DND-41 (cell line): ENCODE data around the gene SRL.

Experiments
- EZH2 ChIP-seq: IDR thresholded peaks from 3 replicates; pipeline ENCODE4 v1.6.1; 2012; ENCODE audit warnings: borderline replicate concordance, low read depth, mild to moderate bottlenecking, moderate library complexity, low read length, inconsistent platforms; ENCODE audit not compliant: severe bottlenecking
- TF ChIP-seq, protein P1 (sequence below): IDR thresholded peaks from 2 replicates; pipeline ENCODE4 v1.5.1; 2012; ENCODE audit warnings: borderline replicate concordance, low read length, moderate library complexity, mild to moderate bottlenecking; ENCODE audit not compliant: poor library complexity, severe bottlenecking; ENCODE audit errors: extremely low read depth

DNA sequence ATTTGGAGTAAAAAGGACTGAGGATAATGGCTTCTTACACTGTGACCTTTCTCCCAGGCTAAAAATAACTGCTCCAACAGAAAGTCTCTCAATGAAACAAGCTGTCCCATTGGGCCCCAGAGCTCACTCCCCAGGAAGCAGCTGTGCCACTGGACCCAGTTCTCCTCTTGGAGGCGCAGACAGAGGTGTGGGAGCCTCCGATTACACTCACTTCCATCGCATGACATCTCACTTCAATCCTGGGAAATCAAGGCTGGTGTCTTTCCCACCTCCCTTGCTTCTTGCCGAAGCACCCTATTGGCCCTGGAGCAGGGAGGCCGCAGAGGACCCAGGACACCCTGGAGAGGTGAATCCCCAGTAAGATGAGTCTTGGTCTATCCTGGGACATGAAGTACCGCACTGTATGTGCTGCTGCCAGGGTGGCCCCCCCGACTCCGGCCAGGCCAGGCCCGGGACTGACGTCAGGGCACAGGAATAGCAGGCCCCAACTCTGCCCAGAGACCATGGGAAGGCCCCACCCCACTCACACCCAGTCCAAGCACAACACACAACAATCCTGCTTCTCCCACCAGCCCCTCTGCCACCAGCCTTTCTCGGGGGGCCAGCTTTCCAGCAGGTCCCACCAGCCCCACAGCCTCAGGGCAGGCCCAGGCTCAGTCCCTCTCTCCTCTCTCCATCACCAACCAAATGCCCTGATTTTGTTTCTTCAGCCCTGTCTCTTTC, 29.5 kb downstream of the SRL start:
- TF ChIP-seq, protein P1, sequence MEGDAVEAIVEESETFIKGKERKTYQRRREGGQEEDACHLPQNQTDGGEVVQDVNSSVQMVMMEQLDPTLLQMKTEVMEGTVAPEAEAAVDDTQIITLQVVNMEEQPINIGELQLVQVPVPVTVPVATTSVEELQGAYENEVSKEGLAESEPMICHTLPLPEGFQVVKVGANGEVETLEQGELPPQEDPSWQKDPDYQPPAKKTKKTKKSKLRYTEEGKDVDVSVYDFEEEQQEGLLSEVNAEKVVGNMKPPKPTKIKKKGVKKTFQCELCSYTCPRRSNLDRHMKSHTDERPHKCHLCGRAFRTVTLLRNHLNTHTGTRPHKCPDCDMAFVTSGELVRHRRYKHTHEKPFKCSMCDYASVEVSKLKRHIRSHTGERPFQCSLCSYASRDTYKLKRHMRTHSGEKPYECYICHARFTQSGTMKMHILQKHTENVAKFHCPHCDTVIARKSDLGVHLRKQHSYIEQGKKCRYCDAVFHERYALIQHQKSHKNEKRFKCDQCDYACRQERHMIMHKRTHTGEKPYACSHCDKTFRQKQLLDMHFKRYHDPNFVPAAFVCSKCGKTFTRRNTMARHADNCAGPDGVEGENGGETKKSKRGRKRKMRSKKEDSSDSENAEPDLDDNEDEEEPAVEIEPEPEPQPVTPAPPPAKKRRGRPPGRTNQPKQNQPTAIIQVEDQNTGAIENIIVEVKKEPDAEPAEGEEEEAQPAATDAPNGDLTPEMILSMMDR, result no peak
- no peak for TF ChIP-seq EZH2
